PC-3 (cell line): ENCODE data around the gene RCOR2.

Source experiments
- EZH2 ChIP-seq: fragments of 300-600 bp; sonication (generic); IDR thresholded peaks from one replicate; pipeline ENCODE4 v1.6.1; 2017; ENCODE audit warnings: antibody characterized with exemption, mild to moderate bottlenecking, low read length; ENCODE audit not compliant: unreplicated experiment
- EZH2phosphoT487 ChIP-seq: fragments of 300-600 bp; sonication (generic); IDR thresholded peaks from 2 replicates; pipeline ENCODE4 v1.6.1; 2018; ENCODE audit warnings: mild to moderate bottlenecking, antibody characterized with exemption, low read length, borderline replicate concordance
- TF ChIP-seq, protein P1 (sequence below): fragments of 300-600 bp; sonication (generic); conservative IDR thresholded peaks from 2 replicates; pipeline ENCODE4 v1.5.1; 2017; ENCODE audit warnings: antibody characterized with exemption, low read depth, mild to moderate bottlenecking, low read length

GRCh38 chr11:63868399-63869064, 48.4 kb downstream of the RCOR2 start:
- TF ChIP-seq, protein P1, sequence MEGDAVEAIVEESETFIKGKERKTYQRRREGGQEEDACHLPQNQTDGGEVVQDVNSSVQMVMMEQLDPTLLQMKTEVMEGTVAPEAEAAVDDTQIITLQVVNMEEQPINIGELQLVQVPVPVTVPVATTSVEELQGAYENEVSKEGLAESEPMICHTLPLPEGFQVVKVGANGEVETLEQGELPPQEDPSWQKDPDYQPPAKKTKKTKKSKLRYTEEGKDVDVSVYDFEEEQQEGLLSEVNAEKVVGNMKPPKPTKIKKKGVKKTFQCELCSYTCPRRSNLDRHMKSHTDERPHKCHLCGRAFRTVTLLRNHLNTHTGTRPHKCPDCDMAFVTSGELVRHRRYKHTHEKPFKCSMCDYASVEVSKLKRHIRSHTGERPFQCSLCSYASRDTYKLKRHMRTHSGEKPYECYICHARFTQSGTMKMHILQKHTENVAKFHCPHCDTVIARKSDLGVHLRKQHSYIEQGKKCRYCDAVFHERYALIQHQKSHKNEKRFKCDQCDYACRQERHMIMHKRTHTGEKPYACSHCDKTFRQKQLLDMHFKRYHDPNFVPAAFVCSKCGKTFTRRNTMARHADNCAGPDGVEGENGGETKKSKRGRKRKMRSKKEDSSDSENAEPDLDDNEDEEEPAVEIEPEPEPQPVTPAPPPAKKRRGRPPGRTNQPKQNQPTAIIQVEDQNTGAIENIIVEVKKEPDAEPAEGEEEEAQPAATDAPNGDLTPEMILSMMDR = no peak
- no peak for TF ChIP-seq EZH2phosphoT487
- TF ChIP-seq EZH2 = no peak
